ENCODE results near the gene PSMB8. TPM values are rescaled to one million over a fixed set of nuclear protein-coding genes. Genes with fewer than 3 reads are reported as not detected.

PSMB8 gene
- total RNA-seq: 44.0 and 73.2 TPM in 2 replicates

GRCh38 chr6:32843979-32844838 lies at the start of gene PSMB8:
Gene PSMB8 (minus strand): TSS chr6:32844047. CDS start chr6:32843996, 51 bp downstream.

GRCh38 chr6:32853541-32854375 lies 9.9 kb upstream of the PSMB8 start, which contains the start of the genes PSMB9 and TAP1:
Gene PSMB9 (plus strand): TSS chr6:32854192. CDS start chr6:32854230, 38 bp downstream.
Gene TAP1 (minus strand): TSS chr6:32853704. CDS start chr6:32853636, 68 bp downstream.

GRCh38 chr6:32838114-32838958 lies 5.5 kb downstream of the PSMB8 start, which contains the start of gene TAP2:
Gene TAP2 (minus strand): TSS chr6:32838739. CDS start chr6:32838233, 506 bp downstream.

GRCh38 chr6:32816746-32817204 lies 27.1 kb downstream of the PSMB8 start, which contains the start of gene HLA-DOB:
Gene HLA-DOB (minus strand): TSS chr6:32817002. CDS start chr6:32816951, 51 bp downstream.

Other genes starting within 250 kb of the PSMB8 start
- gene HLA-DQA1, start 206.6 kb downstream of the PSMB8 start, total RNA-seq: not detected in 2 replicates
- gene HLA-DQB1, start 177.4 kb downstream of the PSMB8 start, total RNA-seq: 0.13 and 0.32 TPM in 2 replicates
- not detected in 2 replicates for gene HLA-DQA2, start 102.7 kb downstream of the PSMB8 start, total RNA-seq
- not detected in 2 replicates for gene HLA-DQB2, start 80.5 kb downstream of the PSMB8 start, total RNA-seq
- gene HLA-DOB, start 27.0 kb downstream of the PSMB8 start, total RNA-seq: 0.16 and 0.26 TPM in 2 replicates
- 6.6 and 7.8 TPM in 2 replicates for gene TAP2, start 5.3 kb downstream of the PSMB8 start, total RNA-seq
- 21.0 and 48.4 TPM in 2 replicates for gene TAP1, start 9.7 kb upstream of the PSMB8 start, total RNA-seq
- gene PSMB9, start 10.1 kb upstream of the PSMB8 start, total RNA-seq: 7.8 and 43.2 TPM in 2 replicates
- gene HLA-DMB, start 97.0 kb upstream of the PSMB8 start, total RNA-seq: 4.6 TPM in 1 of 2 replicates, not detected in the other
- gene HLA-DMA, start 109.0 kb upstream of the PSMB8 start, total RNA-seq: 1.0 and 9.3 TPM in 2 replicates
- gene BRD2, start 124.5 kb upstream of the PSMB8 start, total RNA-seq: 68.0 and 115 TPM in 2 replicates
- gene HLA-DOA, start 165.5 kb upstream of the PSMB8 start, total RNA-seq: 0.16 TPM in 1 of 2 replicates, not detected in the other
- 1.3 and 1.8 TPM in 2 replicates for gene HLA-DPA1, start 229.6 kb upstream of the PSMB8 start, total RNA-seq
- gene HLA-DPB1, start 231.9 kb upstream of the PSMB8 start, total RNA-seq: 20.7 and 48.1 TPM in 2 replicates

All from epithelial cell of alveolus of lung (primary cell).